T-helper 2 cell treated with Interferon-gamma antibody and Interleukin-4, amounts not matched to agents 5 μg/mL and 100 μg/mL, for 36 hours (primary cell): ENCODE measurements around the gene ADGRD1.

ENCODE experiments used
- DNase-seq: peaks from one replicate; pipeline ENCODE4 v3.0.0; 2021; ENCODE audit warnings: low spot score
- H3K27ac Mint-ChIP-seq: one replicate; pipeline ENCODE4 v1.8.0; 2021; ENCODE audit warnings: mild to moderate bottlenecking, mixed read lengths
- H3K27me3 Mint-ChIP-seq: one replicate; pipeline ENCODE4 v1.8.0; 2021; ENCODE audit warnings: low read depth, mixed read lengths
- H3K36me3 Mint-ChIP-seq: one replicate; pipeline ENCODE4 v1.8.0; 2021; ENCODE audit warnings: low read depth, mixed read lengths
- H3K4me1 Mint-ChIP-seq: one replicate; pipeline ENCODE4 v1.8.0; 2021; ENCODE audit warnings: low read depth, mixed read lengths
- H3K4me3 Mint-ChIP-seq: one replicate; pipeline ENCODE4 v1.8.0; 2022; ENCODE audit warnings: mild to moderate bottlenecking, moderate library complexity, mixed read lengths
- H3K9me3 Mint-ChIP-seq: one replicate; pipeline ENCODE4 v1.8.0; 2021; ENCODE audit warnings: mixed read lengths

ADGRD1 gene

GRCh38 chr12:131094831-131095805 is 141.4 kb downstream of the ADGRD1 start:
- no peak overlapping the region for H3K4me3 Mint-ChIP-seq
- H3K4me1 Mint-ChIP-seq, result peaks cover 15% of the 10 kb centered on the region
- no peaks in the 10 kb centered on the region for H3K27me3 Mint-ChIP-seq
- no peaks in the 10 kb centered on the region for H3K9me3 Mint-ChIP-seq
- no peak for DNase-seq
- no peak overlapping the region for H3K27ac Mint-ChIP-seq
- H3K36me3 Mint-ChIP-seq, result no peaks in the 10 kb centered on the region

DNA sequence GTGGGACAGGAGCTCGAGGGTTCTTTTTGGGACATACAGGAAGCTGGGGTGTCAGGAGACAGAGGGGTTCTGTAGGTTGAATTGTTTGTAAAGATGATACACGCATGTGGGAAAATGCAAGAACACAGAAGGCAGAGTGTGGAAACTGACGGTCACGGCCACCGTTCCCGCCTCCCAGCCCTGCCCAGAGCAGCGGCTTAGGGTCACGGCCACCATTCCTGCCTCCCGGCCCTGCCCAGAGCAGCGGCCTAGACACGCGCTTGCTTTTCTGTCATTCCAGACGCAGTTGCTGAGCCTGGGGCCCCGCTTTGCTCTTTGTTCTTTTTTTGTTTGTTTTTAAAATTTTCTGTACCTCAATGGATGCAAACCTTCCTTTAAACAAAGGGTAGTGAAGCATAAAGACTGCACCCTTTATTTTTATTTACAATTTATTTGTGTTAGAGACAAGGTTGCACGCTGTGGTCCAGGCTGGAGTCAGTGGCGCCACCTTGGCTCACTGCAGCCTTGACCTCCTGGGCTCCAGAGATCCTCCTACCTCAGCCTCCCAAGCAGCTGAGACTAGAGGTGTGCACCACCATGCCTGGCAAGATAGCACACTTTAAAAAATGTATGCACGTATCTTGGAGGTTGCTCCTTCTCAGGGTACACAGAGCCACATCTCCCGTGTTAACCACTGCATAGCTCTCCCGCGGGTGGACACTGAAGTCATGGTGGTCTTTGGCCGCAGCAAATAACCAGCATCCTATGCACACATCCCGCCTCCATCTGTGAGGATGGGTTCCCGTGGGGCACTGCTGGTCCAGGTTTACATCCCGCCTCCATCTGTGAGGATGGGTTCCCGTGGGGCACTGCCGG is 142.3 kb downstream of the ADGRD1 start:
- peaks cover 13% of the 10 kb centered on the region for H3K4me1 Mint-ChIP-seq

DNA sequence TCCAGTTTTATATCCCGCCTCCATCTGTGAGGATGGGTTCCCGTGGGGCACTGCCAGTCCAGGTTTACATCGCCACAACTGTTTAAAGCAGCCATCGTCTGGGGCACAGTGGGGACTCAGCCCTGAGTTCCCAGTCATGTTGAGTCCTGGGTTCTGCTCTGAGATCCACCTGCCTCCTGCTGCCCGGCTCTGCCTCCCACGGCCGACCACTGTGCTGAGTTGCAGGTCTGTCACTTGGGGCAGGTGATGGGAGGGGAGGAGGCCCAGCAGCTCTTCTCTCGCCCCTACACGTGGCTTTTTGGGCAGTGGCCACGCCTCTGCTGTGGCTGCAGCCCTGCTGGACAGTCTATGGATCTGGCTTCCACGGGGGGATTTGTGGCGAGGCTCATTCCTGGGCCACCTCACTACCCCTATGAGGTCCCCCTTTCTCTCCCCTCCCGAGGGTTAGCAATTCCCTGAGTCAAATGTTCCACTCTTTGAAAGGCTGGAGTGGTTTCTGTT is 143.0 kb downstream of the ADGRD1 start:
- DNase-seq, result no peak
- Mint-ChIP-seq H3K4me1 (peaks cover 11% of the 10 kb centered on the region), H3K9me3 (no peaks in the 10 kb centered on the region), H3K27me3 (no peaks in the 10 kb centered on the region), H3K4me3 (no peak overlapping the region), H3K27ac (no peak overlapping the region), H3K36me3 (no peaks in the 10 kb centered on the region)

More for the DNA sequence above, 142.3 kb downstream of the ADGRD1 start:
- Mint-ChIP-seq H3K4me3 (no peak overlapping the region), H3K9me3 (no peaks in the 10 kb centered on the region), H3K27me3 (no peaks in the 10 kb centered on the region), H3K36me3 (no peaks in the 10 kb centered on the region), H3K27ac (no peak overlapping the region)
- no peak for DNase-seq

DNA sequence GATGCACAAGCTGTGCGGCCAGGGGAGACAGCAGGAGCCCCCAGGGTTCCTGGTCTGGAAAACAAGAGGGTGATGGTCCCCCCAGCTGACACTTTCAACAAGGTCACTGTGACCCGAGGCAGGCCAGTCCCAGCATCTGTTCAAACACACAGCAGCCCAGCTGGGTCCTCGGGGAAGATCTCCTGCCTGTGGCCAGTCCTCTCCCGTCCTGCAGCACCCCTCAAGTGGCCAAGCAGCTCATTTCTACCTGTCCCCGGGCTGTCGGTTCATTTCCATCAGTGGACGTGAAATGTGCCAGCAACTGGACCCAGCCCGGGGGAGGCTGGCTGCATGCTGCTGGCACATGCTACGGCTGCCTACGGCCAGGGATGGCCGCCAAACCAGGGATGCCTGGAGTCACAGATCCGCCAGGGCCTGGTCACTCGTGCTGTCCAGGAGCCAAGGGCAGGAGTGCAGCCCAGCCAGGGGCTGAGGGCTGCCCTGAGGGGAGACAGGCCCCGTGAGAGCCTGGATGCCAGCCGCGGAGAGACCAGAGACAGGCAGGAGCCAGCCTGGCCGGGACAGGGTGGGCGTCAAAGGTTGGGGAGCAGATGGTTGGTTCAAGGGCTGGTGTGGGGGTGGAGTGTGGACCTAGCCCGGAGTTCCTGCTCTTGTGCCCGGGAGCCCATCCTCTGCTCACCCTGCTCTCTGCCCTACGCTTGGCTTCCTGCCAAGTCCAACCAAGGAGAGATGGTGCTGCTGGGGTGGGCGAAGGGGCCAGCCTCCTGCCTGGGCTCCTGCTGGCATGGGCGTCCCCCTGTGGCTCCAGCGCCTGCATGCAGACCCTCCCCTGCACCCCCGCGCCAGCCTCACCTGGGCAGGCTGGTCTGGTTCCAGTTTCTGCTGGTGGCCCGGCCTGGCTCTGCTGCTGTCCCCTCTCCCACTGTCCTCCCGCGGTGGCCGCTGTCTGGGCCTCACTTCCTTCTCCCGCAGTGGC is 143.8 kb downstream of the ADGRD1 start:
- H3K27me3 Mint-ChIP-seq, result no peaks in the 10 kb centered on the region
- H3K4me1 Mint-ChIP-seq, result peaks cover 10% of the 10 kb centered on the region
- no peaks in the 10 kb centered on the region for H3K36me3 Mint-ChIP-seq
- H3K4me3 Mint-ChIP-seq, result no peak overlapping the region
- H3K9me3 Mint-ChIP-seq, result no peaks in the 10 kb centered on the region
- no peak overlapping the region for H3K27ac Mint-ChIP-seq
- DNase-seq, result no peak

DNA sequence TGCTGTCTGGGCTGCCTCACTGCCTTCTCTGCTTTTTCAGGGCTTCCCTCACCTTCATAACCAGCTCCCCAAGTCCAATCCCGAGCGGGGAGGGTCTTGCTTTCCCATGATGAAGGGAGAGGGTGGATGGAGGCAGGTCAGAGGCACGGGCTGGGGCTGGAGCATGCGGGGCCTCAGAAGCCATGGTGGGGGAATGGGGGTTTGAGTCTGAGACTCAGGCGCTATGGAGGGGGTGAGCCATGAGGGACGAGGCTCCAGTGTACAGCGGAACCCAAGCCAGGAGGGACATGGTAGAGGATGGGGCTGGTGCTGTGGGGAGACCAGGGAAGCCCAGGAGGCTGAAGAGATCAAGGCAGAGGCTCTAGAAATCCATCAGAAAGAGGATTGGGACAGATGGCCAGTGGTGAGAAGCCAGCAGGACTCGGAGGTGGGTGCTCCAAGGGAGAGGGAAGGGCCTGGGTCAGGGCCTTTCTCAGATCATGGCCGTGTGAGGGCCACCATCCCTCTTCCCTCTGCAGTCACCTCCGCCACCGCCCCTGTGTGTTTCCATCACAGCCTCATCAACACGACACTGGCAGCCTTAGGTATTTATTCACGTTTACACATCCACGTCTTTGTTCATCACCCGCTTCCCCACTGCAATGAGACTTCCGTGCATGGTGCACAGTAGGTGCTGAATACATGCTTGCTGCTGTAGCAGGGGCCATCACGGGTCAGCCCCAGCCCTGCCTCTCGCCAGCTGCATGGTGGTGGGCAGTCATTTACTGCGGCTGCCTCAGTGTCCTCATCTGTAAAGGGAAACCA is 144.7 kb downstream of the ADGRD1 start:
- H3K4me1 Mint-ChIP-seq, result peaks cover 5% of the 10 kb centered on the region
- H3K9me3 Mint-ChIP-seq, result no peaks in the 10 kb centered on the region
- DNase-seq, result no peak
- no peak overlapping the region for H3K4me3 Mint-ChIP-seq
- no peaks in the 10 kb centered on the region for H3K36me3 Mint-ChIP-seq
- no peak overlapping the region for H3K27ac Mint-ChIP-seq
- H3K27me3 Mint-ChIP-seq, result no peaks in the 10 kb centered on the region

DNA sequence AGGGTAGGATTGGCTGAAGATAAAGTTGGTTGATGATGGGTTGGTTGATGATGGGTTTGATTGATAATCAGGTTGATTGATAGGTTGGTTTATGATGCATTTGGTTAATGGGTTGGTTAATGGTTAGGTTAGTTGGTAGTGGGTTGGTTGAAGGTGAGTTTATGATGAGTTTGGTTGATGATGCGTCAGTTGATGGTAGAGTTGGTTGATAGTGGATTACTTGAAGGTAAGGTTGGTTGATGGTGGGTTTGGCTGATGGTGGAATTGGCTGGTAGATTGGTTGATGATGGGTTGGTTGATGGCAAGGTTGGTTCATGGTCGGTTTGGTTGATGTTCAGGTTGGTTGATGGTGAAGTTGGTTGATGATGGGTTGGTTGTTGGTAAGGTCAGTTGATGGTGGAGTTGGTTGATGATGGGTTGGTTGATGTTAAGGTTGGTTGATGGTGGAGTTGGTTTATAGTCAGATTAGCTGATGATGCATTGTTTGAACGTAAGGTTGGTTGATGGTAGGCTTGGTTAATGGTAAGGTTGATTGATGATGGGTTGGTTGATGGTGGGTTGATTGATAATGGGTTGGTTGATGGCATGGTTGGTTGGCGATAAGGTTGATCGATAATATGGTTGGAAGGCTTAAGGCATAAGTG is 146.4 kb downstream of the ADGRD1 start:
- Mint-ChIP-seq H3K4me1 (peaks cover 10% of the 10 kb centered on the region), H3K9me3 (no peaks in the 10 kb centered on the region), H3K4me3 (no peak overlapping the region), H3K27me3 (no peaks in the 10 kb centered on the region), H3K27ac (no peak overlapping the region), H3K36me3 (no peaks in the 10 kb centered on the region)
- DNase-seq, result no peak

DNA sequence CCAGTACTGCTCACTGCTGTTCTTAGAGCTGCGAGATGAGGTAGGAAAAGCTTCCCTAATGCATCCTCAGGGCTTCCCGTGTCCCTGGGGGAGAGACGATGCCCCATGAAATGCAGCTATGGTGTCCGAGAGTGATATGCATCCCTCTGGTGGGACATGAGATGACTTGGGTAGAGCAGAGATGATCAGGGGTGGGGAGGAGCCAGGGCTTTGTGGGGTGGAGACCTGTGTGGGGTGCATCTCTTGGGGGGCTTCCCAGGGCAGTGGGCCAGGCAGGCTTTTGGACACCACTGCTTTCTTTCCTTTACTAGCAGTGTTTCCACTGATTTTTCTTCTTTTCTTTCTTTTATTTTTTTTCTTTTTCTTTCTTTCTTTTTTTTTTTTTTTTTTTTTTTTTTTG is 147.3 kb downstream of the ADGRD1 start:
- H3K4me1 Mint-ChIP-seq, result peaks cover 16% of the 10 kb centered on the region
- H3K4me3 Mint-ChIP-seq, result no peak overlapping the region
- no peaks in the 10 kb centered on the region for H3K9me3 Mint-ChIP-seq
- H3K36me3 Mint-ChIP-seq, result peaks cover 1% of the 10 kb centered on the region
- no peaks in the 10 kb centered on the region for H3K27me3 Mint-ChIP-seq
- no peak for DNase-seq
- H3K27ac Mint-ChIP-seq, result no peak overlapping the region

- no peak overlapping the region for H3K27ac Mint-ChIP-seq
- H3K27me3 Mint-ChIP-seq, result no peaks in the 10 kb centered on the region
- peaks cover 1% of the 10 kb centered on the region for H3K36me3 Mint-ChIP-seq
- H3K4me3 Mint-ChIP-seq, result no peak overlapping the region
- peaks cover 17% of the 10 kb centered on the region for H3K4me1 Mint-ChIP-seq
- no peak for DNase-seq
- H3K9me3 Mint-ChIP-seq, result no peaks in the 10 kb centered on the region
Observed at GRCh38 chr12:131101703-131102492, 148.2 kb downstream of the ADGRD1 start.

DNA sequence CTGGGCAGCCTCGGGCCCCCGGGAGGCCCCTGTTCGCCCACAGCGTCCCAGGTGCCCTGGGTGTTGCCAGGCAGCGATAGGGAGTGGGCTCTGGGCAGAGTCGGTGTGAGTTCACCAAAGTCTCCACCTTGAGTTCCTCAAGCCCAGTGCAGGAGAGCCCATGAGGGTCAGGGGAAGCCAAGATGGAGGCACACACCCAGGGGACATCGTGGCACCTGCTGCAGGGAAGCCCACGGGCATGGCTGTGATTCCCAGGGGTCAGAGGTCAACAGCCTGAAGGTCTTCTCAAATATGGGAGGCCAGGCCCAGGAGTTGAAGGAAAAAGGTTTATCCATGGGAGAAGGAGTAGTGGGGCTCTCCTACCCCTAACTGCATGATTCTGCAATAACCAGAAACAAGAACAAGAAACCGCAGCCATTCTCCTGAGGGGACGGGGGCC is 148.8 kb downstream of the ADGRD1 start:
- Mint-ChIP-seq H3K9me3 (no peaks in the 10 kb centered on the region), H3K27ac (no peak overlapping the region), H3K4me1 (peaks cover 17% of the 10 kb centered on the region), H3K36me3 (peaks cover 1% of the 10 kb centered on the region), H3K4me3 (no peak overlapping the region), H3K27me3 (no peaks in the 10 kb centered on the region)
- no peak for DNase-seq

DNA sequence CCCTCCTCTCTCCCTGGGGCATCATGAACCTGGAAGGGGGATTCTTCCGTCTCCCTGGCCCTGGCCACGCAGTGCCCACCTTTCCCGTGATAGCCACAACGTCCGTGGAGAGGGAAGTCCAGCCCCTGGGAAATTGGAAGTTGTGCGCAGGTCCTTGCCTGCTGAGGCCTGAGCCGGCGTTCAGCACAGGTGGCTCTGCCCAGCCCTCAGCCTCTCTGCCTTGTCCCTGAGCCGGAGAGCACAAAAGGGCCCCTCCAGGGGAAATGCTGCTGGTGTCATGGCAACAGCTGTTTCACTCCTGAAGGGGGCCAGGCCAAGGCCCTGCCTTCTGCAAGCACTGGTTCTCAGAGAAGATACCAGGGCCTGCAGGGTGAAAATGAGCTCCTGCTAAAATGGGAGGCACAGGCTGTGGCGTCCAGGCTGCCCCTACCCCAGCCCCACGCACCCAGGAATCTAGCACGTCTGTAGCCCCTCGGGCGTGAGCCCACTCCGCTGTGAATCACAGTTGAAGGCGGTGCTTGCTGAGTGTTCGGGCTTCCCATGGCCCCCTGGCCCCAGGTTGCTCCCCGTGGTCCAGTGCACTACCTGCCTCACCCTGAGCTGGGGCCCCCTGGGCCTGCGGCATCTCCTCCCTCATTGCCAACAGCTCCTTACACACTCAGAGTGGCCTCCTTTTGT is 149.4 kb downstream of the ADGRD1 start:
- peaks cover 1% of the 10 kb centered on the region for H3K36me3 Mint-ChIP-seq
- no peak for DNase-seq
- no peak overlapping the region for H3K4me3 Mint-ChIP-seq
- H3K27me3 Mint-ChIP-seq, result no peaks in the 10 kb centered on the region
- H3K4me1 Mint-ChIP-seq, result peaks cover 17% of the 10 kb centered on the region
- no peak overlapping the region for H3K27ac Mint-ChIP-seq
- H3K9me3 Mint-ChIP-seq, result no peaks in the 10 kb centered on the region

GRCh38 chr12:131103669-131104462 is 150.2 kb downstream of the ADGRD1 start:
- Mint-ChIP-seq H3K4me3 (no peak overlapping the region), H3K36me3 (peaks cover 1% of the 10 kb centered on the region), H3K27ac (no peak overlapping the region), H3K27me3 (no peaks in the 10 kb centered on the region), H3K4me1 (peaks cover 17% of the 10 kb centered on the region), H3K9me3 (no peaks in the 10 kb centered on the region)
- no peak for DNase-seq
